NCI-H748 (cell line): ENCODE measurements around the gene FAF1.
"Not testable (repeated sequence)": the region's sequence is repeated elsewhere in the genome, so short reads cannot be mapped to it uniquely, and the experiment has no call there.

Source experiments
- DNase-seq: peaks from one replicate; lab custom pipeline; 2025; ENCODE audit not compliant: unreplicated experiment; lab: John Stamatoyannopoulos, UW

Gene FAF1

GRCh38 chr1:50796272-50796671 is 163.8 kb downstream of the FAF1 start:
- DNase-seq, result no peak

DNA sequence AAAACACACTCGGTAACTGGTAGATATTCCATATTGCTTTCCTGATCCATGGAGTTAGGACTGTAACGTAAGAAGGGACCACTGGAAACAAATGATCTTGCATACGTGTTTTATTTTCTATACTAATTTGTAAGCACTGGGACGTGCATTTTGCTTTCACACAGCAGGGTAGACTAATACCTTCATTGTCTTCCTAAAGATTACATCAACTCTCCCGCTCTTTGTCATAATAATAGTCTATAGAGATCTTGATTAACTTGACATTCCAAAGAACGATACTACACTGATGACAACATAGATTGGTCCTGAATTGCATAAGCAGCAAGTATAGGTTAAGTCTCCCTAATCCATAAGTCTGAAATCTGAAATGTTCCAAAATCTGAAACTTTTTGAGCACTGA is 166.5 kb downstream of the FAF1 start:
- no peak for DNase-seq

DNA sequence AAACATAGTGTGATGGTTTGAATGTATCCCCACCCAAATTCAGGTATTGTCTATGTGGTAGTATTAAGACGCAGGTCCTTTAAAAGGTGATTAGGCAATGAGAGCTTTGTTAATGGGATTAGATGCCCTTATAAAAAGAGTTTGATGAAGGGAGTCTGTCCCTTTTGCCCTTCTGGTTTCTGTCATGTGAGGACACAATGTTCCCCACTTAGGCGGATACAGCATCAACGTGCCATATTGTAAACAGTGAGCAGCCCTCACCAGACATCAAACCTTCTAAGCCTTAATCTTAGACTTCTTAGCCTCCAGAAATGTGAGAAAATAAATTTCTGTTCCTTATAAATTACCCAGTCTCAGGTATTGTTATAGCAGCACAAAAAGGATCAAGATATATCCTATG is 172.8 kb downstream of the FAF1 start:
- DNase-seq, result no peak

GRCh38 chr1:50783286-50783685 is 176.8 kb downstream of the FAF1 start:
- no peak for DNase-seq

GRCh38 chr1:50780797-50781196 is 179.3 kb downstream of the FAF1 start:
- no peak for DNase-seq

DNA sequence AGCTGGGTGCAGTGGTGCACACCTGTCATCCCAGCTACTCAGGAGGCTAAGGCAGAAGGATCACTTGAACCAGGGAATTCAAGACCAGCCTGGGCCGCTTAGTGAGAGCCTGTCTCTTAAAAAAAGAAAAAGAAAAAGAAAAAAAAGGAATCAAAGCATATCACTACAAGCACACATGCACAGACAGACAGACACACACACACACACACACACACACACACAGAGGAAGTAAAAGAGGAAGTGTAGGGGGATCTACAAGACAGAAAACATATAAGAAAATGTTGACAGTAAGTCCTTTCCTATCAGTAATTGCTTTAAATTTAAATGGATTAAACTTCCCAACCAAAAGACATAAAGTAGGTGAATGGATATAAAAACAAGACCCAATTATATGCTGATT is 180.3 kb downstream of the FAF1 start:
- DNase-seq, result no peak

DNA sequence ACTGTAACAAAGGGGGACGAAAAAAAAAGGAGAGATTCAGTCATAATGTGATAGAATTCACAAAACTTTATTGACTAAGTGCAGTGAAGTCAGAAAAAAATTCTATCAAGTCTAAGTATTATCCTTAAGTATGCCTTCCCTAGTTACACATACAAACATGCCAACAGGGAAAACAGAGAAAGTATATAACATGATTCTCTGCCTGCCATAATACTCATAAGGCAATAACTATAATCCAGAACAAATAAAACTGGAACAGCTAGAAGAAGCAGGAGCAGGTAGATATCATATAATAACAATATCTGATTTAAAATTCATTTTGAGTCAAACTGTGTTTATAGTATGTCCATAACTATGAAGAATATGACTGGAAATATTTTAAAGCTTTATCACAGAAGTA is 184.3 kb downstream of the FAF1 start:
- DNase-seq, result no peak

DNA sequence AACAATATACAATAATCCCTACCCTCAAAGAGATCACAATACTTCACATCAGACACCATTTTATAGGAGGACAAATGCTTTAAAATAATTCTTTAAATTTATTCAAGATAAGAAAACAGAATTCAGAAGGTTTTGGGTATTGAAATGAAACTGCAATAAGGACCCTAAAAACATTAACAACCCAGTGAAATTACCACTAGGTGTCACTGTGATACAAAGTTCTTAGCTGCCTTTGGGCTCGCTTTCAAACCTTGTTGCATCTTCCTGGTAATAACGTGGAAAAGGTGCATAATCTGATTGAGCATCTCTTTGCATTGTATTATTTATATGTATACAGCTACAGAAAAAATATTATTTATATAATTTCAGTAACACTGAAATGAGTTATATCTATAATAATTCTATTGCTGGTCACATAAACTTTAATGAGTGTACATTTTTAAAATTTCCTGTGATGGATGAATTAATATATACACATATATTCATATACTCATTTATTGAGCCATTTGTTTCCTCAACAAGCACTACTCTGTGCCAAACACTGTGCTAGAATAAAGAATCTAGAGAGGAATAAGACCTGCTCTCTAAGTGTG is 185.2 kb downstream of the FAF1 start:
- DNase-seq, result peak; percentile 78

GRCh38 chr1:50766688-50767087 is 193.4 kb downstream of the FAF1 start:
- DNase-seq, result no peak

GRCh38 chr1:50756543-50756942 is 203.5 kb downstream of the FAF1 start:
- not testable (repeated sequence) for DNase-seq

GRCh38 chr1:50754764-50755163 is 205.3 kb downstream of the FAF1 start:
- DNase-seq, result not testable (repeated sequence)

- peak; percentile 29 for DNase-seq
Observed at GRCh38 chr1:50750021-50750619, 209.9 kb downstream of the FAF1 start.

- DNase-seq, result no peak
Observed at GRCh38 chr1:50747394-50747793, 212.7 kb downstream of the FAF1 start.

DNA sequence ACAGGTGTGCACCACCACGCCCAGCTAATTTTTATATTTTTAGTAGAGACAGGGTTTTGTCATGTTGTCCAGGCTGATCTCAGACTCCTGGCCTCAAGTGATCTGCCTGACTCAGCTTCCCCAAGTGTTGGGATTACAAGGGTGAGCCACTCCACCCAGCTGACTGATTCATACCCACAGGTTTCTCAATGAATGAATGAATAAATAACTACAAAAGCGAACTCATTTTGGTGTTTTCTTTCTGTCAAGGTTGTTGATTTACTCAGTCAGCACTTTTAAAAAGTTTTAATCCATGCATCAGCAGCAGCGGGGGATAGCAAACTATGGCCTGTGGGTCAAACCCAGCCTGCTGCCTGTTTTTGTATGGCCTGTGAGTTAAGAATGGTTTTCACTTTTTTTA is 217.5 kb downstream of the FAF1 start:
- DNase-seq, result no peak

DNA sequence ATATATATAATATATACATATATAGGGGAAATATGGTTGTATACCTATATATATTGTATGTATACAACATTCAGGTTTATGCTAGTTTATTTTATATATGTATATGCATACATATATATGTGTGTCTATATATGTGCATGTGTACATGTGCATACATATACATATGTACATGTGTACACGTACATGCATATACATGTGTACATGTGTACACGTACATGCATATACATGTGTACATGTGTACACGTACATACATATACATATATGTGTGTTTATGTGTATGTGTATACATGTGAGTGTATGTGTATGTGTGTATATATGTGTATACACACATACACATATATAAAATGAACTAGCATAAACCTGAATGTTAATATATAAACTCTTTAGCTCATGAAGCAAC is 220.9 kb downstream of the FAF1 start:
- no peak for DNase-seq

DNA sequence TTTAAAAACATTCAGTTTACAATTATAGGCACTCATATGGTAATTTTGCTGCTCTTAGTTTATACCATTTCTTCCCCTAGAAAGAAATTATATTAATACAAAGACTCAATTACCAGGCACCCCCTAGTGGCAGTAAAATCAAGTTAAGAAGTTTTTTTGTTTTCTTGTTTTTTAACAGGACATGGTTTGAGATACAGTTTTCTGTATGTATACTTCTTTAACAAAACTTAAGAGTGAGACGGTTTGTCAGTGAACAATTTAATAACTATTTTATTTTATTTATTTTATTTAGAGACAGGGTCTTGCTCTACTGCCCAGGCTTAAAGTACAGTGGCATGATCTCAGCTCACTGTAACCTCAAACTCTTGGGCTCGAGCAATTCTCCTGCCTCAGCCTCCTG is 224.6 kb downstream of the FAF1 start:
- DNase-seq, result peak; percentile 22

- DNase-seq, result not testable (repeated sequence)
Observed at GRCh38 chr1:50727578-50727977, 232.5 kb downstream of the FAF1 start.

- DNase-seq, result no peak
Observed at GRCh38 chr1:50724626-50725286, 235.3 kb downstream of the FAF1 start.

DNA sequence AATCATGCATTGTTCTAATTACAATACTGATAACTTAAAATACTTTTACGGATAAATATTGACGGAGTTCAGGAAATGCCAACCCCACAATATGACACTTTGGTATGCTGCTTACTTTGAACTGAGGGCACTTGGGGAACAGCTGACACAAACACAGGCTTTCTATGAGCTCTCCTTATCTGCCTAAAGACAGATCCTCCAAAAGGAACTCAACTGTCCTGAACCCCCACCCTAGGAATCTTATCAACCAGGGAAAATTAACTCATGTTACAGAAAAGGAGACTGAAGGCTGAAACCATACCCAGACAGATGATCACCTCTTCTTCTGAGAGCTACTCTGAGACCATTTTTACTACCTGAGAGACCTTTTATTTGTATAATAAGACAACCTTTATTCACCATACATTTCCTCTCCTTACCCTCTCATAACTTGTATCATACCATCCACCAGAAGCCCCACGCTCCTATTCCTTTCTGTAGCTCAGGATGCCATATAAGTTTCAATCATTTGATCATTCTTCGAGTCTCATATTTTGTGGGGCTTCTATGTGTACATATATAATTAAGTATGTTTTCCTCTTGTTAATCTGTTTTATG is 239.5 kb downstream of the FAF1 start:
- no peak for DNase-seq

DNA sequence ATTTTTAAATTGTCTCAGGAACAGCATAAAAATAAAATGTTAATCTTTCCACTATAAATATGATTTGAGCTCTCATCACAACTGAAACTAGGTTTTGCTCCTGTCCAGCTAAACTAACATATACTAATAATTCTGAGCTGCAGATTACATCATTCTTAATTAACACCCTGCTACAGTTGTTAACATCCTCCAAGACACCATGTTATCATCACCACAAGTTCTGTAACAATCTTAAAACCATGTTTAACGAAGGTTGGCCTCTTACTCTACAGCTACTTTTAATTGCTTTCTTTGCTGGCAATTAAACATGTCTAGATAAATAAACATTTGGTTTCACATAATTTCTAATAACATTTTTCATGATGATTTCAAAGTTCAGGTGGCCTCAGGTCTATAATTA is 240.9 kb downstream of the FAF1 start:
- DNase-seq, result no peak

DNA sequence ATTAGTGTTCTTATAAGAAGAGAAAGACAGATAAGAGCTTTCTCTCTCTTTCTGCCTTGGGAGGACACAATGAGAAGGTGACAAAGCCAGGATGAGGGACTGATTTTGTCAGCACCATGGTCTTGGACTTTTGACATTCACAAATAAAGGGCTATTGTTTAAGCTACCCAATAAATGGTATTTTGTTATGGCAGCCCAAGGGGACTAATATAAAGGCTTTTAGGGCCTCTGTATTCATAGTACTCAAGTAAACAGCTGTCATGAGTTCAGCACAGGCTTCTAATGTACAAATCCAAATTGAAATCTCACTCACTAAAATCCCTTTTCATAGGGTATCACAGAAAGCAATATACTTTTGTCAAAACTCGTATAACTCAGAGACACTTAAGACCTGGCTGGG is 242.7 kb downstream of the FAF1 start:
- no peak for DNase-seq

- not testable (repeated sequence) for DNase-seq
Observed at GRCh38 chr1:50716455-50716854, 243.6 kb downstream of the FAF1 start.
